Measurements from ENCODE around the gene BCAR3.

BCAR3 gene

DNA sequence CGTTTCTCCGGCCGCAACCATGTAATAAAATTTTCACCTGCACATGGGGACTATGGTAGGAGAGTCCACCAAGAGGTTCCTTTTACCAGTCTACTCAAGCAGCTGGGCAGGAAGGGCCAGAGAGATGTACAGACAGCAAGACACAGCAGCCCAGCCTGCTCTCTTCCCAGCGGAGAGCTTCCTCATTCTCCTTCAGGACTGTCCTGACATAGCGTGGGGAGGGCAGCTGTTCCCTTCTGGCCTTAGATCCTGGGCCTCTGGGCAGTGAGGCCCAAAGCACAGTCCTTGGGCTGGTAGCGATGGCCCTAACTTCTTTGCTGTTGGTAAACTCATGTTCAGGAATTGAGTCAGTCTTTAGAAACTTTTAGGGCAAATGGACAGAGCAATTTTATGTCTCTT lies 89.1 kb downstream of the BCAR3 start:
- POLR2A ChIA-PET = interaction anchor here (0.8 kb wide), 1 partner anchor 39 kb away, joined by 3 read pairs; no protein-coding TSS in a partner anchor
- Histone ChIP-seq H3K4me3 (ENCODE audit: low read depth, low read length) (no peak overlapping the region), H3K36me3 (ENCODE audit: control insufficient read depth in 2 of 2, insufficient read depth in 1 of 2, low read length in 2 of 2) (peaks cover 0 to 14% of the 10 kb centered on the region in 2 experiments; a peak in 1 of 3 replicates), H3K4me1 (ENCODE audit: control insufficient read depth, insufficient read depth, low read length) (peaks cover 4% of the 10 kb centered on the region), H3K9me3 (ENCODE audit: control insufficient read depth, insufficient read depth, low read depth, low read length) (no peaks in the 10 kb centered on the region), H3K27ac (ENCODE audit: extremely low read depth, low read depth, low read length) (no peak overlapping the region)
- TF ChIP-seq, protein P1, sequence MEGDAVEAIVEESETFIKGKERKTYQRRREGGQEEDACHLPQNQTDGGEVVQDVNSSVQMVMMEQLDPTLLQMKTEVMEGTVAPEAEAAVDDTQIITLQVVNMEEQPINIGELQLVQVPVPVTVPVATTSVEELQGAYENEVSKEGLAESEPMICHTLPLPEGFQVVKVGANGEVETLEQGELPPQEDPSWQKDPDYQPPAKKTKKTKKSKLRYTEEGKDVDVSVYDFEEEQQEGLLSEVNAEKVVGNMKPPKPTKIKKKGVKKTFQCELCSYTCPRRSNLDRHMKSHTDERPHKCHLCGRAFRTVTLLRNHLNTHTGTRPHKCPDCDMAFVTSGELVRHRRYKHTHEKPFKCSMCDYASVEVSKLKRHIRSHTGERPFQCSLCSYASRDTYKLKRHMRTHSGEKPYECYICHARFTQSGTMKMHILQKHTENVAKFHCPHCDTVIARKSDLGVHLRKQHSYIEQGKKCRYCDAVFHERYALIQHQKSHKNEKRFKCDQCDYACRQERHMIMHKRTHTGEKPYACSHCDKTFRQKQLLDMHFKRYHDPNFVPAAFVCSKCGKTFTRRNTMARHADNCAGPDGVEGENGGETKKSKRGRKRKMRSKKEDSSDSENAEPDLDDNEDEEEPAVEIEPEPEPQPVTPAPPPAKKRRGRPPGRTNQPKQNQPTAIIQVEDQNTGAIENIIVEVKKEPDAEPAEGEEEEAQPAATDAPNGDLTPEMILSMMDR (tag by site-specific recombination; IDR thresholded peaks at IDR 0.05) = no peak
- TF ChIP-seq, protein P2, sequence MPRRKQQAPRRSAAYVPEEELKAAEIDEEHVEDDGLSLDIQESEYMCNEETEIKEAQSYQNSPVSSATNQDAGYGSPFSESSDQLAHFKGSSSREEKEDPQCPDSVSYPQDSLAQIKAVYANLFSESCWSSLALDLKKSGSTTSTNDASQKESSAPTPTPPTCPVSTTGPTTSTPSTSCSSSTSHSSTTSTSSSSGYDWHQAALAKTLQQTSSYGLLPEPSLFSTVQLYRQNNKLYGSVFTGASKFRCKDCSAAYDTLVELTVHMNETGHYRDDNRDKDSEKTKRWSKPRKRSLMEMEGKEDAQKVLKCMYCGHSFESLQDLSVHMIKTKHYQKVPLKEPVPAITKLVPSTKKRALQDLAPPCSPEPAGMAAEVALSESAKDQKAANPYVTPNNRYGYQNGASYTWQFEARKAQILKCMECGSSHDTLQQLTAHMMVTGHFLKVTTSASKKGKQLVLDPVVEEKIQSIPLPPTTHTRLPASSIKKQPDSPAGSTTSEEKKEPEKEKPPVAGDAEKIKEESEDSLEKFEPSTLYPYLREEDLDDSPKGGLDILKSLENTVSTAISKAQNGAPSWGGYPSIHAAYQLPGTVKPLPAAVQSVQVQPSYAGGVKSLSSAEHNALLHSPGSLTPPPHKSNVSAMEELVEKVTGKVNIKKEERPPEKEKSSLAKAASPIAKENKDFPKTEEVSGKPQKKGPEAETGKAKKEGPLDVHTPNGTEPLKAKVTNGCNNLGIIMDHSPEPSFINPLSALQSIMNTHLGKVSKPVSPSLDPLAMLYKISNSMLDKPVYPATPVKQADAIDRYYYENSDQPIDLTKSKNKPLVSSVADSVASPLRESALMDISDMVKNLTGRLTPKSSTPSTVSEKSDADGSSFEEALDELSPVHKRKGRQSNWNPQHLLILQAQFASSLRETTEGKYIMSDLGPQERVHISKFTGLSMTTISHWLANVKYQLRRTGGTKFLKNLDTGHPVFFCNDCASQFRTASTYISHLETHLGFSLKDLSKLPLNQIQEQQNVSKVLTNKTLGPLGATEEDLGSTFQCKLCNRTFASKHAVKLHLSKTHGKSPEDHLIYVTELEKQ (tag by site-specific recombination; IDR thresholded peaks at IDR 0.05; ENCODE audit: borderline replicate concordance) = no peak
- TF ChIP-seq ZNF18 (tag by site-specific recombination; IDR thresholded peaks at IDR 0.05) (no peak), ZNF560 (tag by site-specific recombination; IDR thresholded peaks at IDR 0.05; ENCODE audit: borderline replicate concordance) (no peak), ZXDB (tag by site-specific recombination; IDR thresholded peaks at IDR 0.05) (no peak)
- TF ChIP-seq, protein P3, sequence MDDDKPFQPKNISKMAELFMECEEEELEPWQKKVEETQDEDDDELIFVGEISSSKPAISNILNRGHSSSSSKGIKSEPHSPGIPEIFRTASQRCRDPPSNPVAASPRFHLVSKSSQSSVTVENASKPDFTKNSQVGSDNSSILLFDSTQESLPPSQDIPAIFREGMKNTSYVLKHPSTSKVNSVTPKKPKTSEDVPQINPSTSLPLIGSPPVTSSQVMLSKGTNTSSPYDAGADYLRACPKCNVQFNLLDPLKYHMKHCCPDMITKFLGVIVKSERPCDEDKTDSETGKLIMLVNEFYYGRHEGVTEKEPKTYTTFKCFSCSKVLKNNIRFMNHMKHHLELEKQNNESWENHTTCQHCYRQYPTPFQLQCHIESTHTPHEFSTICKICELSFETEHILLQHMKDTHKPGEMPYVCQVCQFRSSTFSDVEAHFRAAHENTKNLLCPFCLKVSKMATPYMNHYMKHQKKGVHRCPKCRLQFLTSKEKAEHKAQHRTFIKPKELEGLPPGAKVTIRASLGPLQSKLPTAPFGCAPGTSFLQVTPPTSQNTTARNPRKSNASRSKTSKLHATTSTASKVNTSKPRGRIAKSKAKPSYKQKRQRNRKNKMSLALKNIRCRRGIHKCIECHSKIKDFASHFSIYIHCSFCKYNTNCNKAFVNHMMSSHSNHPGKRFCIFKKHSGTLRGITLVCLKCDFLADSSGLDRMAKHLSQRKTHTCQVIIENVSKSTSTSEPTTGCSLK (tag by site-specific recombination; IDR thresholded peaks at IDR 0.05) = no peak
- TF ChIP-seq, protein P4, sequence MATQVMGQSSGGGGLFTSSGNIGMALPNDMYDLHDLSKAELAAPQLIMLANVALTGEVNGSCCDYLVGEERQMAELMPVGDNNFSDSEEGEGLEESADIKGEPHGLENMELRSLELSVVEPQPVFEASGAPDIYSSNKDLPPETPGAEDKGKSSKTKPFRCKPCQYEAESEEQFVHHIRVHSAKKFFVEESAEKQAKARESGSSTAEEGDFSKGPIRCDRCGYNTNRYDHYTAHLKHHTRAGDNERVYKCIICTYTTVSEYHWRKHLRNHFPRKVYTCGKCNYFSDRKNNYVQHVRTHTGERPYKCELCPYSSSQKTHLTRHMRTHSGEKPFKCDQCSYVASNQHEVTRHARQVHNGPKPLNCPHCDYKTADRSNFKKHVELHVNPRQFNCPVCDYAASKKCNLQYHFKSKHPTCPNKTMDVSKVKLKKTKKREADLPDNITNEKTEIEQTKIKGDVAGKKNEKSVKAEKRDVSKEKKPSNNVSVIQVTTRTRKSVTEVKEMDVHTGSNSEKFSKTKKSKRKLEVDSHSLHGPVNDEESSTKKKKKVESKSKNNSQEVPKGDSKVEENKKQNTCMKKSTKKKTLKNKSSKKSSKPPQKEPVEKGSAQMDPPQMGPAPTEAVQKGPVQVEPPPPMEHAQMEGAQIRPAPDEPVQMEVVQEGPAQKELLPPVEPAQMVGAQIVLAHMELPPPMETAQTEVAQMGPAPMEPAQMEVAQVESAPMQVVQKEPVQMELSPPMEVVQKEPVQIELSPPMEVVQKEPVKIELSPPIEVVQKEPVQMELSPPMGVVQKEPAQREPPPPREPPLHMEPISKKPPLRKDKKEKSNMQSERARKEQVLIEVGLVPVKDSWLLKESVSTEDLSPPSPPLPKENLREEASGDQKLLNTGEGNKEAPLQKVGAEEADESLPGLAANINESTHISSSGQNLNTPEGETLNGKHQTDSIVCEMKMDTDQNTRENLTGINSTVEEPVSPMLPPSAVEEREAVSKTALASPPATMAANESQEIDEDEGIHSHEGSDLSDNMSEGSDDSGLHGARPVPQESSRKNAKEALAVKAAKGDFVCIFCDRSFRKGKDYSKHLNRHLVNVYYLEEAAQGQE (tag by site-specific recombination; IDR thresholded peaks at IDR 0.05) = no peak
- CTCF ChIA-PET = interaction anchor here (0.8 to 1.1 kb wide), 3 partner anchors 37 to 253 kb away, joined by 3 to 4 read pairs (median 3); no protein-coding TSS in a partner anchor

DNA sequence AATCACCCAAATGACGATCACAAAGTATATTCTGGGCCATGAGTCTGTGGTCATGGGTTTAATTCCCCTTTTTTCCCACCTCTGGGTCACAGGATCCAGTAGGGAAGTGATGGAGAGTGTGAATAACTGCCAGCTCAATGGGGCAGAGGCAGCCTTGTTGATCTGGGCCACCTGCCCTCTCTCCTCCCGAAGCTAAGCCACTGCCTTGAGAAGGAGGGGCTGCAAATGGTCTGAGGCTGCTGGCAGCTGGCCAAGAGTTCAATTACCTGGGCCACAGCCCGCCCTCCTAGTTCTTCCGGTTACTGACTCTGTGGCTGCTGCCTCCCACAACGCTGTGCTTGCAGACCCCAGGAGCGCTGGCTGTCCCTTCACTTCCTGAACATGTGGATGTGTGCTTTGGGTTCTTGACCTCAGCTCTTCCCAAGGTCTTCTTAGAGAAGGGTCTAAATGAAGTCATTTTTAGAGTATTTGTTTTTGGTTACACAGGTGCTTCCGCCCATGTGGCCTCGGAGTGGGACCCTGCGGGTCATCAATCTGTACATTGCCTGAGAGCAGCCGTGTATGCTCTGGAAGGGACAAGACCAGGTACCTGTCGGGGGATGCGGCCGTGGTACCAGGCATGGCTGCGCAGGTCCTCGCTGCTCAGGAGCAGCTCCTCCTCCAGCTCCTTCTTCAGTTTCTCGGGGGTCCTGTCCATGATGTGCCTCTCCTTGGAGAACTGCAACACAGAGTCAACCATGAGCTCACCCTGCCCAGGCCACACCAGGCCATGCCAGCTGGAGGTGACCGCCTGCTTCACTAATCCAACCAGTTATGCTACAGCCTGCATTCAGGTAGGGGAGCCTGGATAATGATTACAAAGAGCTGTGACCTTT lies 89.7 kb downstream of the BCAR3 start:
- Histone ChIP-seq H3K27ac (ENCODE audit: extremely low read depth, low read depth, low read length) (no peak overlapping the region), H3K4me1 (ENCODE audit: control insufficient read depth, insufficient read depth, low read length) (peaks cover 4% of the 10 kb centered on the region), H3K9me3 (ENCODE audit: control insufficient read depth, insufficient read depth, low read depth, low read length) (no peaks in the 10 kb centered on the region), H3K4me3 (ENCODE audit: low read depth, low read length) (no peak overlapping the region), H3K36me3 (ENCODE audit: control insufficient read depth in 2 of 2, insufficient read depth in 1 of 2, low read length in 2 of 2) (peaks cover 0 to 18% of the 10 kb centered on the region in 2 experiments; a peak in 2 of 3 replicates)
- ChIA-PET CTCF (interaction anchor here (0.7 to 1.1 kb wide), 4 partner anchors 37 to 254 kb away, joined by 3 to 4 read pairs (median 3); no protein-coding TSS in a partner anchor), POLR2A (interaction anchor here (0.8 kb wide), 1 partner anchor 38 kb away, joined by 3 read pairs; no protein-coding TSS in a partner anchor)
- TF ChIP-seq KLF16 (tag by site-specific recombination; IDR thresholded peaks at IDR 0.05) = 0 out of 2 replicates have a peak, but pooled peaks have one; percentile 29
- 0 out of 2 replicates have a peak, but pooled peaks have one; percentile 16 for TF ChIP-seq GLIS2 (tag by site-specific recombination; IDR thresholded peaks at IDR 0.05)
- TF ChIP-seq ZNF549 (tag by site-specific recombination; IDR thresholded peaks at IDR 0.05) = no peak
- no peak; the same call in 1 of the 2 replicates for TF ChIP-seq IKZF3 (tag by site-specific recombination; IDR thresholded peaks at IDR 0.05)
- no peak for TF ChIP-seq KLF9 (tag by site-specific recombination; IDR thresholded peaks at IDR 0.05; ENCODE audit: low read depth)
- TF ChIP-seq ZNF548 (tag by site-specific recombination; IDR thresholded peaks at IDR 0.05) = no peak
- TF ChIP-seq MZF1 (tag by site-specific recombination; IDR thresholded peaks at IDR 0.05; ENCODE audit: borderline replicate concordance) = peak; percentile 51; the same call in 1 of the 2 replicates
- no peak for TF ChIP-seq ZNF560 (tag by site-specific recombination; IDR thresholded peaks at IDR 0.05; ENCODE audit: borderline replicate concordance)
- no peak for TF ChIP-seq ZNF704 (tag by site-specific recombination; IDR thresholded peaks at IDR 0.05)
- TF ChIP-seq ZNF211 (tag by site-specific recombination; IDR thresholded peaks at IDR 0.05; ENCODE audit: low read depth) = no peak
- TF ChIP-seq ZNF112 (tag by site-specific recombination; IDR thresholded peaks at IDR 0.05) = no peak
